Measurements from ENCODE around the gene ARID3A.
"Not testable (repeated sequence)": the region's sequence is repeated elsewhere in the genome, so short reads cannot be mapped to it uniquely, and the experiment has no call there.

ARID3A gene

DNA sequence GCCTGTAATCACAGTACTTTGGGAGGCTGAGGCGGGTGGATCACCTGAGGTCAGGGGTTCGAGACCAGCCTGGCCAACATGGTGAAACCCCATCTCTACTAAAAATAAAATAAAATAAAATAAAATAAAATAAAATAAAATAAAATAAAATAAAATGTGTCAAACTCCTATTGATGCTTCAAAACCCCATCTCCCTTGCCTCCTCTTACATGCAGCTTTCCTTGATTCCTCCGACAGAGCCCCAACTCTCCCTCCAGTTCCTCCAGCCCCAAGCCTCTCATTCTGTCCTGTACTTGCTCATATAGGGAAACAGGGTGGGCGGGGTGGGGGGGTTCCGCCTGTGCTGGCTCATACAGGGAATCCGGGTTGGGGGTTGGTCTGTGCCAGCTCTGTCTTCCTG lies 99.2 kb downstream of the ARID3A start:
- DNase-seq (ENCODE audit: low read depth): not testable (repeated sequence)

More for the DNA sequence above, 99.2 kb downstream of the ARID3A start:
- not testable (repeated sequence) for H3K9me3 ChIP-seq (ENCODE audit: control insufficient read depth, low read length); H3K36me3 ChIP-seq (ENCODE audit: control insufficient read depth, insufficient read depth, low read length, severe bottlenecking); H3K9ac ChIP-seq (ENCODE audit: low read length); H3K4me3 ChIP-seq (ENCODE audit: low read length); H3K27me3 ChIP-seq (replicated peaks; ENCODE audit: control insufficient read depth, insufficient read depth, low read length)
- H3K4me1 ChIP-seq (ENCODE audit: control insufficient read depth, insufficient read depth, low read length): peaks cover 15% of the 10 kb centered on the region

Data from adipocyte (in vitro differentiated cells).